Thoracic aorta (tissue), 2 donors: ENCODE data around the gene GRIK4. TPM values are rescaled to one million over a fixed set of nuclear protein-coding genes. Genes with fewer than 3 reads are reported as not detected.

ENCODE experiments used
- ATAC-seq: fragments of 150-250 bp; one replicate; pipeline ENCODE4 v1.8.0; 2017; ENCODE audit warnings: low read depth; ENCODE audit not compliant: insufficient number of reproducible peaks, low FRiP score
- DNase-seq: peaks from one replicate; pipeline ENCODE4 v3.0.0-alpha.2; 2020; ENCODE audit warnings: low spot score
- H3K27ac ChIP-seq, 2 donors: fragments of 200-600 bp; sonication (generic); 1 replicate in 1 of 2; 2 replicates in 1 of 2; pipeline ENCODE4 v1.5.1; 2016; ENCODE audit warnings: mild to moderate bottlenecking in 2 of 2, moderate library complexity in 2 of 2
- H3K27me3 ChIP-seq: fragments of 200-600 bp; sonication (generic); replicated peaks from 2 replicates; pipeline ENCODE4 v1.6.0; 2016; ENCODE audit warnings: mild to moderate bottlenecking; ENCODE audit not compliant: insufficient read depth
- H3K36me3 ChIP-seq: fragments of 200-600 bp; sonication (generic); one replicate; pipeline ENCODE4 v1.5.1; 2016
- H3K4me1 ChIP-seq, 2 donors: fragments of 200-600 bp; sonication (generic); 1 replicate in 1 of 2; 2 replicates in 1 of 2; pipeline versions ENCODE4 v1.5.1 to v1.6.0; 2016; ENCODE audit warnings: low read depth in 2 of 2, mild to moderate bottlenecking in 1 of 2; ENCODE audit not compliant: control insufficient read depth in 1 of 2
- H3K4me3 ChIP-seq: fragments of 200-600 bp; sonication (generic); 2 replicates; pipeline ENCODE4 v1.5.1; 2016; ENCODE audit warnings: mild to moderate bottlenecking
- H3K9me3 ChIP-seq: fragments of 200-600 bp; sonication (generic); 2 replicates; pipeline ENCODE4 v1.5.1; 2016
- CTCF ChIP-seq: fragments of 200-600 bp; sonication (generic); IDR thresholded peaks from one replicate; pipeline ENCODE4 v1.5.1; 2019; ENCODE audit warnings: antibody characterized with exemption
- total RNA-seq, 2 donors: library from RNA; depleted of rRNA; stranded (reverse); fragments of >200 nt; gene quantifications; one replicate each; pipeline versions ENCODE4 v1.1.0 to v1.2.3, GENCODE V29; 2016

Gene GRIK4
- total RNA-seq, 2 donors from 2014 or later = not detected

GRCh38 chr11:120486138-120486537 lies 25.4 kb upstream of the GRIK4 start:
- Histone ChIP-seq H3K4me3 (no peak overlapping the region), H3K27ac (no peak overlapping the region), H3K9me3 (no peaks in the 10 kb centered on the region), H3K27me3 (no peaks in the 10 kb centered on the region), H3K36me3 (peaks cover 25% of the 10 kb centered on the region), H3K4me1 (no peaks in the 10 kb centered on the region)
- no peak for TF ChIP-seq CTCF
- ATAC-seq (no peak), DNase-seq (no peak)

GRCh38 chr11:120489799-120490198 lies 21.7 kb upstream of the GRIK4 start:
- DNase-seq (no peak), ATAC-seq (no peak)
- no peak overlapping the region for H3K4me3 ChIP-seq
- H3K27ac ChIP-seq = no peak overlapping the region
- no peaks in the 10 kb centered on the region for H3K4me1 ChIP-seq
- no peaks in the 10 kb centered on the region for H3K27me3 ChIP-seq
- peaks cover 8% of the 10 kb centered on the region for H3K36me3 ChIP-seq
- TF ChIP-seq CTCF = no peak
- no peaks in the 10 kb centered on the region for H3K9me3 ChIP-seq

GRCh38 chr11:120492486-120492885 lies 19.1 kb upstream of the GRIK4 start:
- ATAC-seq (no peak), DNase-seq (no peak)
- Histone ChIP-seq H3K27me3 (no peaks in the 10 kb centered on the region), H3K4me1 (no peaks in the 10 kb centered on the region), H3K9me3 (no peaks in the 10 kb centered on the region), H3K27ac (no peak overlapping the region), H3K36me3 (no peaks in the 10 kb centered on the region), H3K4me3 (no peak overlapping the region)
- no peak for TF ChIP-seq CTCF

- DNase-seq (no peak), ATAC-seq (no peak)
- no peaks in the 10 kb centered on the region for H3K27me3 ChIP-seq
- no peak for TF ChIP-seq CTCF
- no peak overlapping the region for H3K27ac ChIP-seq
- no peaks in the 10 kb centered on the region for H3K36me3 ChIP-seq
- H3K4me3 ChIP-seq = no peak overlapping the region
- no peaks in the 10 kb centered on the region for H3K4me1 ChIP-seq
- no peaks in the 10 kb centered on the region for H3K9me3 ChIP-seq
Observed at GRCh38 chr11:120494595-120494994, 17.0 kb upstream of the GRIK4 start.

GRCh38 chr11:120499088-120499487 lies 12.5 kb upstream of the GRIK4 start:
- peaks cover 5% of the 10 kb centered on the region for H3K27me3 ChIP-seq
- H3K9me3 ChIP-seq = no peaks in the 10 kb centered on the region
- ATAC-seq (no peak), DNase-seq (no peak)
- H3K36me3 ChIP-seq = no peaks in the 10 kb centered on the region
- no peak overlapping the region for H3K27ac ChIP-seq
- H3K4me1 ChIP-seq = no peaks in the 10 kb centered on the region
- no peak overlapping the region for H3K4me3 ChIP-seq
- no peak for TF ChIP-seq CTCF
